ENCODE measurements around the gene WNK3.

The WNK3 gene

DNA sequence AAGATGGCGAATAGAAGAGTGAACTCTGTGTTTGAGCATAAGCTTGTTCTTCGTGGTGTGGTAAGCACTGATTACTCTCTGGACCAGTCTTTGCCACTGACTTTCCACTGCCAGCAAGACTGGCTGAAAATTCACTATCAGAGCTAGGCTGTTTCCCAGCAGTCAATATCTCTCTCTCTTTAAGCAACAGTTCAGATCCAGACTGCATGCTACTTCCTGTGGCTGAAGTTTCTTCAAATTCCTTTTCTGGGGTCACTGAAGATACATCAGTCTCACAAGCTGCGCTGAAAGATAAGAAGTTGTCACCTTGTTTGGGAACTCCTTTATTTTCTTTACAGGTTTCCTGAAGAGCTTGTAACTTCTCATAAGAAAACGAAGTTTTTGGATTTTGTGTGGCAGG lies 120.8 kb downstream of the WNK3 start:
- no peak for DNase-seq

DNA sequence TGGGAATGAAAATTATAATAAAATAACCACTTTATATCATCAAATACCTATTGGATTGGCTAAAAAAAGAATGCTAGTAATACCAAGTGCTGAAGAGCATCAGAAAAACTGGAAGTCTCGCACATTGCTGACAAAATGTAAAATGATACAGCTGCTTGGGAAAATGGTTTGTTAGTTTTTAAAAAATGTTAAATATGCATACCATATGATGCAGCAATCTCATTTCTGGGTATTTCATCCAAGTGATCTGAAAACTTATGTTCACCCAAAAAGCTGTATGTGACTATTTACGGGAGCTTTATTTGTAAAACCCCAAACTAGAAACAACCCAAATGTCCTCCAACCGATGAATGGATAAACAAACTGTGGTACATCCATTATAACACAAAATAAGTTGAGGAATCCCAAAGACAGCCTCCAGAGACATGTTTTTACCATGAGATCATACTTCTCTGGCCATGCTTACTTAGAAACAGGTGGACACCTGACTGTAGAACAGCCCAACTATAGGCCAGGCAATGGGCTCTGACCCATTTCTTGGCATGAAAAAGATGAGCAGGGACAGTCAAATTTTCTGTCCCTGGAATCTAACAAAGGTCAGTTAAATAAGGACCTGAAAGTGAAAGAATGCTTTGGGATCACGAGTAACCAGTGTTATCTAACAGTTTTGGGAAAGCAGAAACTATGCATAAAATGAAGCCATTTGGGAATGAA lies 127.3 kb downstream of the WNK3 start:
- no peak for DNase-seq

DNA sequence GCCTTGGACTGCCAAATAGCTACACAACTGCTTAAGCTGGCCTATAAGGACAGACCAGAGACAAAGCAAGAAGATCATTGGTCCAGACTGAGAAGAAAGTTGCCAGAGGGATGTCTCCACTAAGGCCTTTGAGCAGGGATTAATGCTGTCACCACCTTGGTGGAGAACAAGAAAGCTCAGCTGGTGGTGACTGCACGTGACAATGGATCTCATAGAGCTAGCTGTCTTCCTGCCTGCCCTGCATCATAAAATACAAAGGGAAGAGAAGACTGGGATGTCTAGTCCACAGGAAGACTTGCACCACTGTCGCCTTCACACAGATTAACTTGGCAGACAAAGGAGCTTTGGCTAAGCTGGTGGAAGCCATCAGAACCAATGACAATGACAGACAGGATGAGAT lies 134.3 kb downstream of the WNK3 start:
- DNase-seq, result no peak

DNA sequence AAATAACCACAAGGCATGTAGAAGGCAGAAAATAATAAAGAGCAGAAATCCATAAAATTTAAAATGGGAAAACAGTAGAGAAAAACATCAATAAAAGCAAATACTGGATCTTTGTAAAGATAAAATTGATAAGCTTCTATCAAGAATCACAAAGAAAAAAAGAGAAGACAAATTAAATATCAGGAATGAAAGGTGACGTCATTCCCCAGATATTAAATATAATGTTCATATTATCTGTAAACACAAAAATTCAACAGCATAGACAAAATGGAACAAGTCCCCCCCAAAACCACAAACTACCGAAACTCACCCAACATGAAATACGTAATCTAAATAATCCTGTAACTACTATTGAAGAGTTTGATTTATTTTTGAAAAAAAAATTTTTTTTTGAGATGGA lies 144.2 kb downstream of the WNK3 start:
- no peak for DNase-seq

DNA sequence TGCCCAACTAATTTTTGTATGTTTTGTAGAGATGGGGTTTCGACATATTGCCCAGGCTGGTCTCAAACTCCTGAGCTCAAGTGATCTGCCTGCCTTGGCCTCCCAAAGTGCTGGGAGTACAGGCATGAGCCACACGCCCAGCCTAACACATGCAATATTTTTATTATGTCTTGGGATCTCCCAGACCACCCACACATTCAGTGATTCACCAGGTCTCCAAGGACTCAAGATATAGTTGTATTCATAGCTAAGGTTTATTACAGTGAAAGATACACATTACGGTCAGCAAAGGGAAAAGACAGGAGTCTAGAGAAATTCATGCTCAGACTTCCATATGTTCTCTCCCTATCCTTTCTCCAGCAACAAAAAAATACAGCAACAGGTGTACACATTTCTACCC lies 149.3 kb downstream of the WNK3 start:
- DNase-seq, result no peak

DNA sequence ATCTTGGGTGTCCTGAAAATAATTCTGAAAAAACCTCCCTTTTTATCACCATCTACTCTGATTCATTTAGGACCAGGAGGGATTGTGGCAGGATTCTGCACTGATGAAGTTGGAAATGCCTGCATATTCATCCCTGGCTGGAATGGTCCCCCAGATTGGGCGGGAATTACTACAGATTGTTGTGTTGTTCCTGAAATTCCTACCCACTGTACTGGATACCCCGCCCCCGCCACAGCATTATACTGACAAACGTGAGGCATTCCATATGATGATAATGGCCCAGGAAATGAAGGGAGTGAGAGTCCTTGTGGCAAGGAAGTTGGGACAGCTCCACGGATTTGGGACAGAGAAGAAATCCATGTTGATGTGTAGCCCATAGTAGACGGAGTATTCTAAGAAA lies 159.6 kb downstream of the WNK3 start:
- no peak for DNase-seq

DNA sequence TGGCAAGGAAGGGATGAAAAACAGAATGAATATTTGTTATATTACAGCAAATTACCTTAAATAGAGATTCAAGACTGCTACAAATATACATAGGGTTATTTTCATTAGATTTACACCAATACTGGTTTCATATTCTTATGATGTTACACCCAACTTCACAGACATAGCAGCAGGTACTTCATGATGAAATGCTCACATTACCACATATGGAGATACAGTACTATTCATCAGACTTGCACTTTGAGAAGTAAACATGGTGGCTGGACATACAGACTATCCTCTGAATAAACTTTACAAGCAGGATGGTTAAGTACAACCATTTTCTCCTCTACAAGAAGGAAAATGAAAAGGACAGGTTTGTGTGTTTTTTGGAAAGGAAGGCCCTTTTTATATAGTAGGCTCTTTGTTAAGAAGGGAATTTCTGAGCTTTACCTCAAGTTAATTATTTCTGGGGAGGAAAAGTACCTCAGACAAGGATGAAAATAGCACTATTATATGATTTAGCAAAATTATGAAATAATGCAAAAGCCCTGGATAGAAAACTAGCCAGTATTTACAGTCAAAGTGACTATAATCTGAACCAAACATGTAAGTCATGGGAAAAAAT lies 162.8 kb downstream of the WNK3 start:
- no peak for DNase-seq

DNA sequence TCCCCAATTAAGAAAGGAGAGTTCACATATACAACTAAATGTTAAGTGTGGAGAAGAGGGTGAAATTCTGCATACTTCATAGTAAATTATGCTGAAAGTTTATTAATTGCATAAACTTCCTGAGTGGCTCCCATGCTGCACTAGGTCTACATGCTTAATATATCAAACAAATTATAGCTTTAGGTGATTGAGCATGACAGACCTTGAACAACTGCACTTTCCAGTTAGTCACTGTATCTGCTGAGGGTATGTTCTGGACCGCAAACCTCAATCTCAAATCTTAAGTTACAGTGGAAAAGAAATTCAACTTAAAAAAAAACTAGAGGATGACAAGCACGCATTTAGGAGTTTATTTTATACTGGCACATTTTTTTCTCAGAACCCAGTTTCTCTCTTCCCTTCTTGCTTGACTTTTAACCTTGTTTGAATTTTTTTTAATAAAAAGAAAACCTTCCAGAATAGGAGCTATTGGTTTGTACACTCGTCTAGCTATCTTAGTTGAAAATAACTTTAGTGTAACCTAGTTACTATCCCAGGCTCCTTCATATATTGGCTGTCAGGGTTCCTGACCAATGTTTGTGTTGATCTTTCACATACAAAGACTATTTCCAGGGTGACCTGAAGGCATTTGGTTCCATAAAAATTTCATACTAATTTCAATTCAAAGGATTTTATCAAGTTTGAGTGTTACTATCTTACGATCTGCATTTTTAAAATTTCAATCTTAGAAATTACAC lies 164.6 kb downstream of the WNK3 start:
- DNase-seq, result no peak

DNA sequence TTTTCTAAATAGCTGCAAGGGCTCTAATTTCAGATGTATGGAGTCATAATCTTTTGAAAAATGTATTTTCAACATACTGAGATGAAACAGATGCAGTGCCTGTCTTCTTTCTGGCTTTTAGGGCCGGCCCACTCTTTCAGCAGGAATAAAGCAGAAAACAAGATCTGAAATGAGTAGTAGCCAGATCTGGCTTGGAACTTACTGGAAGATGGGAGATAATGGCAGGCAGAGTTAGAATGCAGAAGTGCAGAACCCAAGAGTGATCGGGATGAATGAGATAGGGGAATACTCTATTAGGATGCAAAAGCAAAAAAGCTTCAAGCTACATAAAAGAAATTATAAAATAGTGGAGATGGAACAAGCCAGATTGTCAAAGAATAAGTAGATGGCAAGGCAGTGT lies 173.4 kb downstream of the WNK3 start:
- no peak for DNase-seq

DNA sequence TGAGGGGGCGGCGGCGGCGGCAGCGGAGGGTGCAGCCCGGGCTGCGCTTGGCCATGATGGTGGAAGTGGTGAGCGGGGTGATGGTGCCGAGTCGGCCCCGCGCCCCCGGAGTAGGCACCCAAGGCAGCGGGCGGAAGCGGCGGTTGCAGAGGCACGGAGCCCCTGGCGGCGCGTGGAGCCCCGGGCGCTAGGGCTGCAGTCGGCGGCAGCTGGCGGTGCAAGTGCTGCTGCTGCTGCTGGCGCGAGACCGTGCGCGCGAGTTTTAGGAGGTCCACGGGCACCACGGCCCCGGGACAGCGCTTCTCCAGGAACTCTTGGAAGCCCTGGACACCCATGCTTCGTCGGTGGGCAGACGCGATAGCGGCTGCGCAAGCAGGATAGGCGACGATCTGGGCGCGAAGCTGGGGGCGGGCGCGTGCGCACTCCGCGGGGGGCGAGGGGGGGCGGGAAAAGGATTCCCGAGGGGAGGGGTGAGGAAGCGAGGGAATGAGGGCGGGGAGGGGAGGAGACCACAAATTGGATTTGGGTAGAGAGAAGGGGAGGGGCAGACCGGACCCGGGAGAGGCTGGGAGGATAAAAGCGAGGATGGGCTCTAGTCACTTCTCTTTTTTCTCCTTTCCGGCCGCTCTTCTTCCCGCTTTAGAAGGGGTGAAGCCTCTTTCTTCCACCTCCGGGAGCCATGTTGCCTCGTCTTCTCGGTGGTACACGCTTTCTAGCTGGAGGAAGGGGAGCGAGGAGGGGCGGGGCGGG lies 174.8 kb downstream of the WNK3 start, which contains the start of gene FAM120C:
Gene FAM120C, minus strand, starts transcription at position 391 of the 750 bp plus-strand sequence. Its CDS starts 56 bp downstream, at position 335.
- peak; percentile 48 for DNase-seq

DNA sequence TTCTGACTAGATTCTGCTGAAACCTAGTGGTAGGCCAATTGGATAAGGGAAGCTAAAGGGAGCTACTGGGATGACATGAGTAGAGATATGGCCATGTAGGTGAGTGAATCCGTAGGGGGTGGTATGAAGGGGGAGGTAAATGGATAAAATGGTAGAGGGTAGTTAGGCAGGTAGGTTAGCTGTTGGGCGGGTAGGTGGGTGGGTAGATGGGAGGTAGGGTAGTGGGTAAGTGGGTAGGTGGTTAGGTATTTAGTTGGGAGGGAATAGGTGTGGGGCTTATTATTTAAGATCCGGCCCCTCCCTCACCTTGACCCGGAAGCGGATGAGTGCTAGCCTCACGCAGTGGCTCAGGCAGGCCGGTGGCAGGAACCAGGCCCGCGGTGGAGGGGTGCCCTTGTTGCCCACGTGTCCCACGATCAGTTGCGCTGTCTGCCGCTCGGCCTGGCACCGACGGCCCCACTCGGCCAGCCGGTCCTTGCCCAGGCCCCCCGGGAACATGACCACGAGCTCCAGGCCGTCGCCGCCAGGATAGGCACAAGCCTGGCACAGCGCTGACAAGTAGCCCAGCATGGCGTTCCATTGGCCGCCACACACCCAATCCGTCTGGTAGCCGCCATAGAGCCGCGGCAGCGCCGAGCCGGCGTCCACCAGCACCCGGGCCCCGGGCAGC lies 175.5 kb downstream of the WNK3 start:
- peak; percentile 57 for DNase-seq

DNA sequence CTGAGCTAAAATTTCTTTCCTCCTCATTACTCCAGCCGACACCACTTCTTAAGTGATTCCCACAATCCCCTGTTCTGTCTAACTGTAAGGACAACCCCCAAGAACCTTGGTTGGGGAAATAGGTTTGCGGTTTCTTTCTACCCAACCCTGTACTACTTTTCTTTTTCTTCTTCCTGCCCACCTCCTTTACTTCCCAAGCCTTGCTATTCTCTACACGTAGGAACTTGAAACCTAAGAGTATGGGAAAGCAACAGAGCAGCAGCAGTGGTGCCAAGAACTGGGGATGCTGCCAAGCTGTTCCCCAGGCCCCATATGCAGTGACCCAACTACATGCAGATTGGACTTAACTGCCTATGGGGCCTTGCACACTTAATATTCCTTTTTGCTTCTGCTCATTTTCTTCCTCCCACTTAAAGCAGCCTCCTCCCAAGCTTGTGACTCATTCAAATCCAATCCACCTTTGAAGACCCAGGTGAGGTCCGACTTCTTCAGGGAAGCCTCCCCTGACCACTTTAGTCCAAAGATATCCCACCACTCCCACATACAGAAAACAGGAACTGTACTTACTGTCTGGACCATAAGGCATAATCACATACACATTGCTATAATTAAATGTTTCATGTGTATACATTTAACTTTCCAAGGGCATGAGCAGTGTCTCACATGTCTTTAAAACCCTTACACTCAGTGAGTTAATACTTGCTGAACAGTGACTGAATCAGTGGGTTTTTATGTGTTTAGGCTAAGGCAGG lies 176.5 kb downstream of the WNK3 start:
- DNase-seq, result no peak

DNA sequence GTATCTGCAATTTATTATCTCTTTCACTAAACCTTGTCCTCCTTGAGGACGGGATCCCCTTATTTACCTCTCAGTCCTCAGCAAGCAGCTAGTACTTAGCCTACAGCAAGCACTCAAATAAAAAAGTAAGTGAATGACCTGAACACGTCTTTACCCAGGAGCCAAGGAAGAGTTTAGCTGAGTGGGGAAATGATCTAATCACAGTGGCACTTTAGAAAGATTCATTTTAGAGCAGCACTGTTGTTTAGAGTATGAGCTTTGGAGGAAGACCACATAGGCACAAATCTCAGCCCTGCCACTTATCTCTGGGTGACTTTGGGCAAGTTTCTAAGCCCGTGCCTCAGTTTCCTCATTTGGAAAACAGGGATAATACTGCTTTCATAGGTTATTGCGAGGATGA lies 177.4 kb downstream of the WNK3 start:
- DNase-seq, result no peak

DNA sequence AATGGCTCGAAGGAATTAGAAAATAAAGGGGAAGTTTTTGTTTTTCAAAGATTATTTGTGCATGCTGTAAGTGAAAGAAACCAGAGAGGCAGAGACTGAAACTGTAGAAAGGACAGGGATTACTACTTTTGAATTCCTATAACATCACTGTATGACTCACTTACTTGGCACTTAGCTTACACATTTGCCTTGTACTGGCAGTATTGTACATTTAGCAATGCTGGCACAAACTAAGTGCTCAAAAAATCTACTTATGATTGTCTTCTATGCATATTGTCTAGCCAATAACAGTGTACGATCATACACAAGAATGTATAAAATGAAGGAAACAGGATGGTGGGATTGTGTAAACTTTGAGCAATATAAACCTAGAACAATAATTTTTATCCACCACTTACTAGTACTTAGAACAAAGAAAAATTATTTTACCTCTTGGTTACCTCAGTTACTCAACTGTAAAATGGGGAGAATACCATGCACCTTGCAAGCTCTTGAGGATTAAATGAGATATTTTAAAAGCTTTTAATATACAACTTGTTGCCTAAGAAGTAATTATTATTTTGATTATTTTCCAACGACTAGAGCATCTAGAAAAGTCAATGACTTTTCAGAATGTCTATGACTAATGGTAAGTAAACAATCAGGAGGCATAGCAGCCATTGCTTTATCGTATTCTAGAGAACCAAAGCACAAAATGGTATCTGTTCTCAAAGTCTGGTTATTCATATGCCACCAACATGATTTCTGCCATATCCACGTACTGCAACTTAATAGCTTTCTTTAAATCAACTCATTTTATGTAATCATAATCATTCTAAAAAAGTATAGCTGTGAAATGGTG lies 179.5 kb downstream of the WNK3 start:
- DNase-seq, result no peak

DNA sequence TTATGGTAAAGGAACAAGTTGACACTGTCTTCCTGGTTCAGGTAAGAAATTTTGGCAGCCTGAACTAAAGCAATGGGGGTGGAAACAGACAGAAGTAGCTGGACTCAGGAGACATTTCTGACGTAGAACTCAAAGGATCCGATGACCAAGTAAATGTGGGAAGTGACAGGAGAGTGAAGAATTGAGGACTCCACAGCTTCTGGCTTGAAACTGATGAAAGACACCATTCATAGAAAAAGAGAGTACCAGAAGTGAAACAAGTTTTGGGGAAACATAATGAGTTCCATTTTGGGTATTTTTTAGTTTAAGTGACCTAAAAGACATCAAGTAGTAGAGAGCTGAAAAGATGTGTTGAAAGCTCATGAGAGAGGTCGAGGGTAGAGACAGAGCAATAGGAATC lies 180.5 kb downstream of the WNK3 start:
- no peak for DNase-seq

DNA sequence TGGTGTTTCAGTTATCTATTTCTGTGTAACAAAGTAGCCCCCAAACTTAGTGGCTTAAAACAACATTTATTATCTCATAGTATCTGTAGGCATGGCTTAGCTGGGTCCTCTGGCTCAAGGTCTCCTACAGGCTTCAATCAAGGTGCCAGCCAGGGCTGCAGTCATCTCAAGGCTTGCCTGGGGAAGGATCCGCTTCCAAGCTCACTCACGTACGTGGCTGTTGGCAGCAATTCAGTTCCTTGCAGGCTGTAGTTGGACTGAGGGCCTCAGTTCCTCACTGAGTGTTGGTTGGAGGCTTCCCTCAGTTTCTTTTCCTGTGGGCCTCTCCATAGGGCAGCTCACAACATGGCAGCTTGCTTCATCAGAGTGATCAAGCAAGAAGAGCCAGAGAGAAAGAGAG lies 184.1 kb downstream of the WNK3 start:
- no peak for DNase-seq

DNA sequence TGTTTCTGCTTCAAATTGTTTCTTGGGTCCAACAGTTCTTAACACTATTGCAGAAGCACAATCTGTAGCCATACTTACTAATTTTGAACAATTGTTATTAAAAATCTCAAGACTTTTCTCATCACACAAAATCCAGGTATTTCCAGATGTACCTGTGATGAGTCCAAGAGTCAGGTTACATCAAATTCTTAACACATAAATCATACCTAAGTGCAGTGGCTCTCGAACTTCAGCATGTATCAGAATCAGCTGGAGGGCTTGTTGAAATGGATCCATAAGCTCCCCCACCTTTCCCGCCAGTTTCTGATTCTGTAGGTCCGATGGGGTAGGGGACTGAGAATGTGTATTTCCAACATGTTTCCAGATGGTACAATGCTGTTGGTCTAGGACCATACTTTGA lies 185.4 kb downstream of the WNK3 start:
- no peak for DNase-seq

DNA sequence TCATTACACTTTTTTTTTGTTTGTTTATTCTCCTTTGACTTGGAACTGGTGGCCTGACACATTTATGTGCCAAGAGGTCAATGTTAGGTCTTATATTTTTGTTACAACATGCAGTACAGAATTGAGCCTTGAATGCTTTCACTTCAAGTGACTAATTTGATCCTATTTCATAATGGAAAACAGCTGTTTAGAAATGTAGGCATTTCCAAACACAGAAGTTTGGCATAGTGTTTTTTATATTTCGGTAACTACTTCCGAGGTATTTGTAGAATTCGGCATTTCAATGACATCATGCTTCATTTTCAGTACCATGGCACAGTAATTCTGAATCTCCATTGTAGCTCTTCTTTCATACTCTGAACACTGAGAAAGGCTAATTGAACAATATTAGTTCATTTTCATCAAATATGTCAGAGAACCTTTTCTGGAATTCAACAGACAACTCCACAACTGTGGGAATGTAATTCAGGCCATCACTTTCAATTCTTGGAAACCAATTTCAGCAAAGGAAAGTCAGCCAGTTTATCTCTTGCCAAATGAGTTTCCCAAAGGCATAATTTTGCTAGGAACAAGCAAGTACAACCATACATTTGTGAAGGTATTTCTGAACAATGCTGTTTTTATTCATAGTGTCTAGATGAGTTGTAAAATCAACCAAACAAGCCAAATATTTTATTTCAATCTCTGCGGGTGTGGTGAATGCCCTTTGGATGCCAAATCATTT lies 186.2 kb downstream of the WNK3 start:
- no peak for DNase-seq

DNA sequence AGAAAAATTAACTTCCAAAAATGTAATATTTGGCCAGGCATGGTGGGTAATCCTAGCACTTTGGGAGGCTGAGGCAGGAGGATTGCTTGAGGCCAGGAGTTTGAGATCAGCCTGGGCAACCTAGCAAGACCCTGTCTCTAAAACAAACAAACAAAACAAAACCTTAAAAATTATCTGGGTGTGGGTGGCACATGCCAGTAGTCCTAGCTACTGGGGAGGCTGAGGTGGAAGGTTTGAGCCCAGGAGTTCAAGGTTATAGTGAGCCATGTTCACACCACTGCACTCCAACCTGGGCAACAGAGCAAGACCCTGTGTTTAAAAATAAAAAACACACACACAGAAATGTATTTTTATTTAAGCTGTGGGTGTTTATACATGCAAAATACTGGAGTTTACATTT lies 186.8 kb downstream of the WNK3 start:
- no peak for DNase-seq

DNA sequence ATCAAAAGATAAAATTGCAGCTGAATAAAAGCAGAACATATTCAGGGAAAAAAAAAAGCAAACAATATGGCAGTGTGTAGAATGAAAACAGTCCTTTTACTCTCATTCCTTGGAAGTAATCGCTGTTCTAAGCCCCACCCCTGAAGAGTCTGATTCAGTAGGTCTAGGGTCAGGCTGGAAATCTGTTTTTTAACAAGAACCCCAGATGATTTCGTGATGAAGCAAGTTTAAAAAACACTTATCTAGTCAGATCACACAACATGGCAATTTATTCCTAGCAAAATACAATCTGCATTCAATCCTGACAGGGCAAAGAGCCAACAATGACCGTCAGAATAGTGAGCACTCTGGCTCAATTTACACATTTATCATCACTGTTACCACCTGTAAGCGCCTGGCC lies 190.9 kb downstream of the WNK3 start:
- no peak for DNase-seq
